ENCODE measurements around the gene ADPRHL1. TPM values are rescaled to one million over a fixed set of nuclear protein-coding genes. Genes with fewer than 3 reads are reported as not detected.

ADPRHL1 gene
- total and polyA plus RNA-seq, 2 donors (not counting 3 experiments of a cell fraction or from before 2014, with no cell fraction given) = 0.52 to 0.97 TPM

DNA sequence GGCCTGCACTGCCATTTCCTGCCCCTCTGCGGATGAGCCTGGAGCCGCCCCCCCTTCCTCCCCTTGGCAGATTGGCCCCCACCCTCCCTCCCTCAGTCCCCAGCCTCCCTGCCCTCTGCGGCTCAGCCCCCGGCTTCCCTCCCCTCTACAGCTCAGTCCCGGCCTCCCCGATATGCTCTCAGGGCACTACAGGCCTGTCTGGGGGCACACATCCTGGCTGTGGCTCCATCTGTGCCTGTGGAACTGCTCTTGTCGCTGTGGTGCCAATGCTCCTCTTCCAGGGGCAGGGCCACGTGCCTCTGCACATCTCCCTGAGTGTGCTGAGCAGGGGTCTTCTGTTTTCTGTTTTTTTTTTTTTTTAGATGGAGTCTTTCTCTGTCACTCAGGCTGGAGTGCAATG, 39.0 kb downstream of the ADPRHL1 start:
- no peaks in the 10 kb centered on the region for H3K27me3 ChIP-seq (ENCODE audit: control insufficient read depth in 2 of 2, insufficient read depth in 2 of 2, low read length in 2 of 2)
- intact Hi-C loops (cut with micrococcal nuclease) = no loop called here
- H3K9ac ChIP-seq (replicated peaks; ENCODE audit: extremely low read depth, insufficient read depth, low read length) = no peak overlapping the region
- no peaks in the 10 kb centered on the region for H3K79me2 ChIP-seq (ENCODE audit: control insufficient read depth, insufficient read depth, low read length)
- BruUV-seq (replicated peaks) = no TSS peak
- FAIRE-seq (no peak), DNase-seq (ENCODE audit: low read depth, low spot score) (no peak)
- H4K20me1 ChIP-seq (replicated peaks; ENCODE audit: control insufficient read depth, extremely low read depth, insufficient read depth, low read length) = no peaks in the 10 kb centered on the region
- H2AFZ ChIP-seq (ENCODE audit: low read depth, low read length) = peak overlapping the region; percentile 20
- no peak overlapping the region for H3K4me2 ChIP-seq (ENCODE audit: insufficient read depth, low read length)
- no peaks in the 10 kb centered on the region for H3K9me1 ChIP-seq (replicated peaks; ENCODE audit: control insufficient read depth, extremely low read depth, insufficient read depth, low read length)
- no peak overlapping the region for H3K4me3 ChIP-seq (replicated peaks in 1 of 3; ENCODE audit: insufficient read depth in 1 of 3, low read depth in 1 of 3, low read length in 3 of 3)
- no peaks in the 10 kb centered on the region for H3K4me1 ChIP-seq (ENCODE audit: control insufficient read depth, extremely low read depth, insufficient read depth, low read length)
- TF ChIP-seq, protein P1, sequence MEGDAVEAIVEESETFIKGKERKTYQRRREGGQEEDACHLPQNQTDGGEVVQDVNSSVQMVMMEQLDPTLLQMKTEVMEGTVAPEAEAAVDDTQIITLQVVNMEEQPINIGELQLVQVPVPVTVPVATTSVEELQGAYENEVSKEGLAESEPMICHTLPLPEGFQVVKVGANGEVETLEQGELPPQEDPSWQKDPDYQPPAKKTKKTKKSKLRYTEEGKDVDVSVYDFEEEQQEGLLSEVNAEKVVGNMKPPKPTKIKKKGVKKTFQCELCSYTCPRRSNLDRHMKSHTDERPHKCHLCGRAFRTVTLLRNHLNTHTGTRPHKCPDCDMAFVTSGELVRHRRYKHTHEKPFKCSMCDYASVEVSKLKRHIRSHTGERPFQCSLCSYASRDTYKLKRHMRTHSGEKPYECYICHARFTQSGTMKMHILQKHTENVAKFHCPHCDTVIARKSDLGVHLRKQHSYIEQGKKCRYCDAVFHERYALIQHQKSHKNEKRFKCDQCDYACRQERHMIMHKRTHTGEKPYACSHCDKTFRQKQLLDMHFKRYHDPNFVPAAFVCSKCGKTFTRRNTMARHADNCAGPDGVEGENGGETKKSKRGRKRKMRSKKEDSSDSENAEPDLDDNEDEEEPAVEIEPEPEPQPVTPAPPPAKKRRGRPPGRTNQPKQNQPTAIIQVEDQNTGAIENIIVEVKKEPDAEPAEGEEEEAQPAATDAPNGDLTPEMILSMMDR (IDR thresholded peaks at IDR 0.05; ENCODE audit: extremely low read depth in 1 of 2, insufficient read depth in 1 of 2, low read depth in 1 of 2, low read length in 2 of 2) = no peak
- TF ChIP-seq MYC (IDR thresholded peaks at IDR 0.05; ENCODE audit: low read depth, low read length) (no peak), EZH2 (IDR thresholded peaks at IDR 0.05; ENCODE audit: borderline replicate concordance, low read depth, low read length, severe bottlenecking) (no peak), JUN (IDR thresholded peaks at IDR 0.05; ENCODE audit: borderline replicate concordance, insufficient read depth, insufficient read length, low read depth) (no peak)
- H3K27ac ChIP-seq (ENCODE audit: insufficient read depth, low read depth, low read length) = no peak overlapping the region
- no peaks in the 10 kb centered on the region for H3K36me3 ChIP-seq (ENCODE audit: control insufficient read depth in 2 of 2, extremely low read depth in 1 of 2, insufficient read depth in 2 of 2, low read length in 2 of 2)
- dilution Hi-C loops (cut with MboI; ENCODE audit: extremely low pct_ligation_motif_present, low sequenced_read_pairs) = no loop called here
- POLR2A ChIA-PET = no interaction called here
- CTCF ChIA-PET = no interaction called here
- no peaks in the 10 kb centered on the region for H3K9me3 ChIP-seq (replicated peaks; ENCODE audit: control insufficient read depth, insufficient read depth, low read length)

DNA sequence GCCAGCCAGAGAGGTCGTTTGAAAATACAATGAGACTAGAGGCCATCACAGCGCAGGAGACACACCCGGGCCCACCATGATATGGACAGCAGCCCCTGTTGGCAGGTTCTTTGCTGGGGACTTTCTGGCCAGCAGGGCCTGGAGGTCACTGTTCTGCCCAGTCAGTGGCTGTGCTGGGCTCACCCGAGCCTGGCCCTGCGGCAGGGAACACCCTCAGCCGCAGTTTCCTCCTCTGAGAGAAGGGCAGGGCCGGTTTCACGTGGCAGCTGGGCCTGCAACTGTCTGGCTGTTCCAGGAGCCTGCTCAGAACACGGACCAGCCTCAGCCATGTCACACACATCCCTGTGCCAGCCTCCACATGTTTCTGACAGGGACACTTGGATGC, 39.4 kb downstream of the ADPRHL1 start:
- Histone ChIP-seq H3K9me1 (replicated peaks; ENCODE audit: control insufficient read depth, extremely low read depth, insufficient read depth, low read length) (no peaks in the 10 kb centered on the region), H3K9ac (replicated peaks; ENCODE audit: extremely low read depth, insufficient read depth, low read length) (no peak overlapping the region), H3K36me3 (ENCODE audit: control insufficient read depth in 2 of 2, extremely low read depth in 1 of 2, insufficient read depth in 2 of 2, low read length in 2 of 2) (no peaks in the 10 kb centered on the region), H3K27me3 (ENCODE audit: control insufficient read depth in 2 of 2, insufficient read depth in 2 of 2, low read length in 2 of 2) (no peaks in the 10 kb centered on the region), H3K4me2 (ENCODE audit: insufficient read depth, low read length) (no peak overlapping the region), H3K4me1 (ENCODE audit: control insufficient read depth, extremely low read depth, insufficient read depth, low read length) (no peaks in the 10 kb centered on the region), H3K27ac (ENCODE audit: insufficient read depth, low read depth, low read length) (no peak overlapping the region), H3K79me2 (ENCODE audit: control insufficient read depth, insufficient read depth, low read length) (no peaks in the 10 kb centered on the region), H2AFZ (ENCODE audit: low read depth, low read length) (peak overlapping the region; percentile 20), H4K20me1 (replicated peaks; ENCODE audit: control insufficient read depth, extremely low read depth, insufficient read depth, low read length) (no peaks in the 10 kb centered on the region), H3K9me3 (replicated peaks; ENCODE audit: control insufficient read depth, insufficient read depth, low read length) (no peaks in the 10 kb centered on the region), H3K4me3 (replicated peaks in 1 of 3; ENCODE audit: insufficient read depth in 1 of 3, low read depth in 1 of 3, low read length in 3 of 3) (no peak overlapping the region)
- FAIRE-seq = no peak
- intact Hi-C loops (cut with micrococcal nuclease) = no loop called here
- TF ChIP-seq, protein P1 (IDR thresholded peaks at IDR 0.05; ENCODE audit: extremely low read depth in 1 of 2, insufficient read depth in 1 of 2, low read depth in 1 of 2, low read length in 2 of 2) = no peak
- no peak for TF ChIP-seq POLR2AphosphoS5 (IDR thresholded peaks at IDR 0.05; ENCODE audit: insufficient read depth, low read depth, low read length)
- no peak for TF ChIP-seq GATA2 (IDR thresholded peaks at IDR 0.05; ENCODE audit: insufficient read depth, insufficient read length, low read depth, low read length)
- TF ChIP-seq, protein P2, sequence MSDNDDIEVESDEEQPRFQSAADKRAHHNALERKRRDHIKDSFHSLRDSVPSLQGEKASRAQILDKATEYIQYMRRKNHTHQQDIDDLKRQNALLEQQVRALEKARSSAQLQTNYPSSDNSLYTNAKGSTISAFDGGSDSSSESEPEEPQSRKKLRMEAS (IDR thresholded peaks at IDR 0.05; ENCODE audit: insufficient read depth, insufficient read length) = no peak
- TF ChIP-seq MYC (IDR thresholded peaks at IDR 0.05; ENCODE audit: low read depth, low read length) = no peak
- no peak for TF ChIP-seq POLR2A (IDR thresholded peaks at IDR 0.05; ENCODE audit: low read depth, low read length)
- TF ChIP-seq JUN (IDR thresholded peaks at IDR 0.05; ENCODE audit: borderline replicate concordance, insufficient read depth, insufficient read length, low read depth) = no peak
- TF ChIP-seq FOS (IDR thresholded peaks at IDR 0.05; ENCODE audit: borderline replicate concordance, insufficient read depth, low read length) = no peak
- TF ChIP-seq EZH2 (IDR thresholded peaks at IDR 0.05; ENCODE audit: borderline replicate concordance, low read depth, low read length, severe bottlenecking) = no peak
- CTCF ChIA-PET = no interaction called here
- dilution Hi-C loops (cut with MboI; ENCODE audit: extremely low pct_ligation_motif_present, low sequenced_read_pairs) = no loop called here
- no TSS peak for BruUV-seq (replicated peaks)
- DNase-seq (ENCODE audit: low read depth, low spot score) = no peak
- POLR2A ChIA-PET = no interaction called here

All from endothelial cell of umbilical vein (primary cell).